DOHH2 (cell line): ENCODE data around the gene COPS8.

Experiments
- H3F3A ChIP-seq: fragments of 200-600 bp; sonication (generic), shearing (Covaris generic); 2 replicates; pipeline ENCODE4 v1.6.0; 2016; ENCODE audit warnings: antibody characterized with exemption, mild to moderate bottlenecking; ENCODE audit not compliant: control insufficient read depth, insufficient read depth
- H3K27ac ChIP-seq: fragments of 200-600 bp; sonication (generic); 2 replicates; pipeline ENCODE4 v1.5.1; 2014; ENCODE audit warnings: low read depth, mild to moderate bottlenecking, low read length, moderate library complexity
- H3K27me3 ChIP-seq: fragments of 200-600 bp; sonication (generic); 2 replicates; pipeline ENCODE4 v1.6.1; 2014; ENCODE audit warnings: mild to moderate bottlenecking, low read length, mixed read lengths; ENCODE audit not compliant: control insufficient read depth
- H3K36me3 ChIP-seq: fragments of 200-600 bp; sonication (generic); 2 replicates; pipeline ENCODE4 v1.6.1; 2014; ENCODE audit warnings: mild to moderate bottlenecking, low read length, moderate library complexity, mixed read lengths; ENCODE audit not compliant: control insufficient read depth
- H3K4me1 ChIP-seq: fragments of 200-600 bp; sonication (generic); 2 replicates; pipeline ENCODE4 v1.6.1; 2014; ENCODE audit warnings: mild to moderate bottlenecking, low read length, mixed read lengths; ENCODE audit not compliant: control insufficient read depth
- H3K4me2 ChIP-seq: fragments of 200-600 bp; sonication (generic); 2 replicates; pipeline ENCODE4 v1.6.0; 2014; ENCODE audit warnings: mild to moderate bottlenecking, low read length, moderate library complexity
- H3K4me3 ChIP-seq: fragments of 200-600 bp; sonication (generic); 2 replicates; pipeline ENCODE4 v1.5.1; 2014; ENCODE audit warnings: mild to moderate bottlenecking, low read length, mixed read lengths
- H3K79me2 ChIP-seq: fragments of 200-600 bp; sonication (generic); 2 replicates; pipeline ENCODE4 v1.6.1; 2014; ENCODE audit warnings: mild to moderate bottlenecking, low read length, mixed read lengths; ENCODE audit not compliant: control insufficient read depth
- H3K9me2 ChIP-seq: fragments of 200-600 bp; sonication (generic); replicated peaks from 2 replicates; pipeline ENCODE4 v1.6.1; 2014; ENCODE audit warnings: mild to moderate bottlenecking, low read length, mixed read lengths; ENCODE audit not compliant: control insufficient read depth
- H3K9me3 ChIP-seq: fragments of 200-600 bp; sonication (generic); 2 replicates; pipeline ENCODE4 v1.6.1; 2014; ENCODE audit warnings: antibody characterized with exemption, low read length, mixed read lengths; ENCODE audit not compliant: control insufficient read depth, insufficient read depth
- H4K20me1 ChIP-seq: fragments of 200-600 bp; sonication (generic); 2 replicates; pipeline ENCODE4 v1.6.0; 2014; ENCODE audit warnings: low read depth, mild to moderate bottlenecking, antibody characterized with exemption, low read length, moderate library complexity; ENCODE audit not compliant: control insufficient read depth, insufficient read depth
- CTCF ChIP-seq: fragments of 200-600 bp; sonication (generic); IDR thresholded peaks from one replicate; pipeline ENCODE4 v1.5.1; 2014; ENCODE audit warnings: antibody characterized with exemption, mild to moderate bottlenecking, low read depth, low read length; ENCODE audit not compliant: poor library complexity, severe bottlenecking
- EZH2phosphoT487 ChIP-seq: fragments of 200-600 bp; sonication (generic); IDR thresholded peaks from 2 replicates; pipeline ENCODE4 v1.6.1; 2017; ENCODE audit warnings: borderline replicate concordance, mild to moderate bottlenecking, antibody characterized with exemption, low read length, moderate library complexity, mixed read lengths

COPS8 gene

GRCh38 chr2:237064203-237065070, 21.3 kb upstream of the COPS8 start:
- Histone ChIP-seq H3F3A (peaks cover 4% of the 10 kb centered on the region), H4K20me1 (no peaks in the 10 kb centered on the region), H3K4me1 (peaks cover 21% of the 10 kb centered on the region), H3K4me3 (no peak overlapping the region), H3K9me3 (no peaks in the 10 kb centered on the region), H3K9me2 (no peaks in the 10 kb centered on the region), H3K27me3 (no peaks in the 10 kb centered on the region), H3K36me3 (0 out of 2 replicates have a peak, but pooled peaks cover 3% of the 10 kb centered on the region), H3K27ac (no peak overlapping the region), H3K79me2 (peaks cover 5% of the 10 kb centered on the region; the same call in 1 of the 2 replicates), H3K4me2 (no peak overlapping the region)
- TF ChIP-seq CTCF, result no peak

GRCh38 chr2:237065071-237065377, 20.7 kb upstream of the COPS8 start:
- H3F3A ChIP-seq, result no peaks in the 10 kb centered on the region
- H3K4me3 ChIP-seq, result no peak overlapping the region
- no peaks in the 10 kb centered on the region for H3K9me2 ChIP-seq
- TF ChIP-seq CTCF (no peak), EZH2phosphoT487 (no peak)
- H3K4me2 ChIP-seq, result no peak overlapping the region
- H3K36me3 ChIP-seq, result no peaks in the 10 kb centered on the region
- no peak overlapping the region for H3K27ac ChIP-seq
- H3K27me3 ChIP-seq, result no peaks in the 10 kb centered on the region
- no peaks in the 10 kb centered on the region for H3K9me3 ChIP-seq
- H3K79me2 ChIP-seq, result peaks cover 5% of the 10 kb centered on the region; the same call in 1 of the 2 replicates
- no peaks in the 10 kb centered on the region for H4K20me1 ChIP-seq
- peaks cover 15% of the 10 kb centered on the region for H3K4me1 ChIP-seq

GRCh38 chr2:237066396-237066795, 19.3 kb upstream of the COPS8 start:
- Histone ChIP-seq H3K27ac (no peak overlapping the region), H3K27me3 (no peaks in the 10 kb centered on the region), H3K4me2 (no peak overlapping the region), H4K20me1 (no peaks in the 10 kb centered on the region), H3K4me1 (peaks cover 1% of the 10 kb centered on the region), H3F3A (no peaks in the 10 kb centered on the region), H3K79me2 (no peaks in the 10 kb centered on the region), H3K9me3 (no peaks in the 10 kb centered on the region), H3K4me3 (no peak overlapping the region), H3K36me3 (no peaks in the 10 kb centered on the region), H3K9me2 (no peaks in the 10 kb centered on the region)
- no peak for TF ChIP-seq EZH2phosphoT487
- no peak for TF ChIP-seq CTCF
